Endodermal cell (in vitro differentiated cells): ENCODE data around the gene ILF3. TPM values are rescaled to one million over a fixed set of nuclear protein-coding genes. Genes with fewer than 3 reads are reported as not detected.

ENCODE experiments used
- DNase-seq: peaks from one replicate; pipeline ENCODE4 v3.0.0-alpha.2; 2017
- H3K27ac ChIP-seq: 2 replicates; pipeline ENCODE4 v1.5.1; 2013; ENCODE audit warnings: mild to moderate bottlenecking, low read depth, low read length, moderate library complexity
- H3K27me3 ChIP-seq: 2 replicates; pipeline ENCODE4 v1.6.1; 2013; ENCODE audit warnings: mild to moderate bottlenecking, low read length, moderate library complexity; ENCODE audit not compliant: insufficient read depth, control insufficient read depth, poor library complexity, severe bottlenecking
- H3K36me3 ChIP-seq: 2 replicates; pipeline ENCODE4 v1.7.0; 2013; ENCODE audit warnings: mild to moderate bottlenecking, low read length, moderate library complexity; ENCODE audit not compliant: control insufficient read depth, insufficient read depth
- H3K4me1 ChIP-seq: one replicate; pipeline ENCODE4 v1.7.0; 2013; ENCODE audit warnings: low read length; ENCODE audit not compliant: control insufficient read depth, insufficient read depth
- H3K4me3 ChIP-seq: 2 replicates; pipeline ENCODE4 v1.5.1; 2013; ENCODE audit warnings: mild to moderate bottlenecking, low read length, moderate library complexity
- H3K9ac ChIP-seq: 2 replicates; pipeline ENCODE4 v1.6.1; 2013; ENCODE audit warnings: mild to moderate bottlenecking, low read length, moderate library complexity; ENCODE audit not compliant: poor library complexity, severe bottlenecking; ENCODE audit errors: extremely low read depth
- H3K9me3 ChIP-seq: 2 replicates; pipeline ENCODE4 v1.6.1; 2013; ENCODE audit warnings: mild to moderate bottlenecking, low read length, moderate library complexity; ENCODE audit not compliant: control insufficient read depth
- H3K27ac Mint-ChIP-seq: 2 replicates; pipeline ENCODE4 v1.8.0; 2020; ENCODE audit warnings: mixed read lengths
- H3K27me3 Mint-ChIP-seq: 2 replicates; pipeline ENCODE4 v1.8.0; 2021; ENCODE audit warnings: mild to moderate bottlenecking, mixed read lengths; ENCODE audit not compliant: insufficient read depth
- H3K36me3 Mint-ChIP-seq: 2 replicates; pipeline ENCODE4 v1.8.0; 2020; ENCODE audit warnings: low read depth, mixed read lengths
- H3K4me1 Mint-ChIP-seq: 2 replicates; pipeline ENCODE4 v1.8.0; 2020; ENCODE audit warnings: mixed read lengths
- H3K4me3 Mint-ChIP-seq: 2 replicates; pipeline ENCODE4 v1.8.0; 2020; ENCODE audit warnings: mild to moderate bottlenecking, moderate library complexity, mixed read lengths
- H3K9me3 Mint-ChIP-seq: 2 replicates; pipeline ENCODE4 v1.8.0; 2020; ENCODE audit warnings: mild to moderate bottlenecking, mixed read lengths
- WGBS, 2 experiments: methylation state at CpG; one replicate each; pipeline versions ENCODE4 v1.1.5 to v1.1.7; 2013; ENCODE audit warnings: missing lambda C conversion rate in 2 of 2, mixed read lengths in 1 of 2; ENCODE audit not compliant: insufficient coverage in 1 of 2, insufficient read length in 1 of 2; 5-methylcytosine and 5-hydroxymethylcytosine counted together
- total RNA-seq, 2 donors: library from RNA; stranded (reverse); fragmentation: NEBNext Ultra II Directional in 1 of 2; extraction: Animal tissue kit (Norgen Biotek cat#: 25700) in 1 of 2; gene quantifications; 2 replicates in 1 of 2; 3 replicates in 1 of 2; pipeline ENCODE4 v1.2.1, GENCODE V29; 2021
- TF ChIP-seq, protein P1 (sequence below): fragments of 200-600 bp; sonication (generic); conservative IDR thresholded peaks from 2 replicates; pipeline ENCODE4 v1.5.0; 2021; ENCODE audit warnings: antibody characterized with exemption, mild to moderate bottlenecking

Gene ILF3
- total RNA-seq, 2 donors from 2014 or later, result 625 to 629 TPM

- Mint-ChIP-seq H3K36me3 (peaks cover 9% of the 10 kb centered on the region), H3K27me3 (no peaks in the 10 kb centered on the region), H3K27ac (peak overlapping the region; percentile 95), H3K4me1 (peaks cover 17% of the 10 kb centered on the region), H3K9me3 (no peaks in the 10 kb centered on the region), H3K4me3 (peak overlapping the region; percentile 92)
- DNase-seq, result no peak
- Histone ChIP-seq H3K4me3 (peak overlapping the region; percentile 61), H3K9me3 (no peaks in the 10 kb centered on the region), H3K36me3 (peaks cover 7% of the 10 kb centered on the region), H3K4me1 (peaks cover 7% of the 10 kb centered on the region), H3K27ac (peak overlapping the region; percentile 54), H3K9ac (no peak overlapping the region), H3K27me3 (no peaks in the 10 kb centered on the region)
- TF ChIP-seq, protein P1, sequence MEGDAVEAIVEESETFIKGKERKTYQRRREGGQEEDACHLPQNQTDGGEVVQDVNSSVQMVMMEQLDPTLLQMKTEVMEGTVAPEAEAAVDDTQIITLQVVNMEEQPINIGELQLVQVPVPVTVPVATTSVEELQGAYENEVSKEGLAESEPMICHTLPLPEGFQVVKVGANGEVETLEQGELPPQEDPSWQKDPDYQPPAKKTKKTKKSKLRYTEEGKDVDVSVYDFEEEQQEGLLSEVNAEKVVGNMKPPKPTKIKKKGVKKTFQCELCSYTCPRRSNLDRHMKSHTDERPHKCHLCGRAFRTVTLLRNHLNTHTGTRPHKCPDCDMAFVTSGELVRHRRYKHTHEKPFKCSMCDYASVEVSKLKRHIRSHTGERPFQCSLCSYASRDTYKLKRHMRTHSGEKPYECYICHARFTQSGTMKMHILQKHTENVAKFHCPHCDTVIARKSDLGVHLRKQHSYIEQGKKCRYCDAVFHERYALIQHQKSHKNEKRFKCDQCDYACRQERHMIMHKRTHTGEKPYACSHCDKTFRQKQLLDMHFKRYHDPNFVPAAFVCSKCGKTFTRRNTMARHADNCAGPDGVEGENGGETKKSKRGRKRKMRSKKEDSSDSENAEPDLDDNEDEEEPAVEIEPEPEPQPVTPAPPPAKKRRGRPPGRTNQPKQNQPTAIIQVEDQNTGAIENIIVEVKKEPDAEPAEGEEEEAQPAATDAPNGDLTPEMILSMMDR, result no peak
- 46 to 59% methylated on average over 8 to 12 of the region's 12 CpGs for WGBS, 2 experiments
These were observed 62.9 kb downstream of the ILF3 start for GRCh38 chr19:10717054-10717355.

- Mint-ChIP-seq H3K27me3 (no peaks in the 10 kb centered on the region), H3K27ac (peak within 1 kb of the TSS; percentile 95), H3K9me3 (no peaks in the 10 kb centered on the region), H3K4me1 (peaks cover 15% of the 10 kb centered on the region), H3K36me3 (peaks cover 7% of the 10 kb centered on the region), H3K4me3 (peak within 1 kb of the TSS; percentile 92)
- H3K4me3 ChIP-seq, result peak within 1 kb of the TSS; percentile 91
- TF ChIP-seq, protein P1, result peak; percentile 91
- peak within 1 kb of the TSS; percentile 82 for H3K9ac ChIP-seq
- H3K27me3 ChIP-seq, result no peaks in the 10 kb centered on the region
- peak; percentile 100 for DNase-seq
- H3K4me1 ChIP-seq, result peaks cover 7% of the 10 kb centered on the region
- H3K36me3 ChIP-seq, result peaks cover 7% of the 10 kb centered on the region
- WGBS, 2 experiments, result 0% methylated on average over 52 to 57 of the region's 57 CpGs
- H3K27ac ChIP-seq, result peak within 1 kb of the TSS; percentile 85
- H3K9me3 ChIP-seq, result no peaks in the 10 kb centered on the region
These were observed 63.4 kb downstream of the ILF3 start, which contains the start of gene DNM2 for GRCh38 chr19:10717356-10718204. Gene DNM2, plus strand, starts transcription at chr19:10718079. Its CDS starts 164 bp downstream, at chr19:10718243.

GRCh38 chr19:10718205-10719196, 64.4 kb downstream of the ILF3 start:
- peak overlapping the region; percentile 87 for H3K27ac Mint-ChIP-seq
- TF ChIP-seq, protein P1, result no peak
- H3K4me1 ChIP-seq, result peaks cover 7% of the 10 kb centered on the region
- H3K36me3 ChIP-seq, result peaks cover 7% of the 10 kb centered on the region
- WGBS, 2 experiments, result 0 to 1% methylated on average over 31 to 70 of the region's 70 CpGs
- H3K9me3 Mint-ChIP-seq, result no peaks in the 10 kb centered on the region
- peaks cover 15% of the 10 kb centered on the region for H3K4me1 Mint-ChIP-seq
- no peaks in the 10 kb centered on the region for H3K9me3 ChIP-seq
- DNase-seq, result peak; percentile 77
- H3K36me3 Mint-ChIP-seq, result peaks cover 9% of the 10 kb centered on the region
- H3K4me3 ChIP-seq, result peak overlapping the region; percentile 91
- H3K27me3 Mint-ChIP-seq, result no peaks in the 10 kb centered on the region
- no peaks in the 10 kb centered on the region for H3K27me3 ChIP-seq
- peak overlapping the region; percentile 82 for H3K9ac ChIP-seq
- H3K4me3 Mint-ChIP-seq, result peak overlapping the region; percentile 92
- peak overlapping the region; percentile 85 for H3K27ac ChIP-seq
